Measurements from ENCODE around the gene CLUH. TPM values are rescaled to one million over a fixed set of nuclear protein-coding genes. Genes with fewer than 3 reads are reported as not detected.
"Not testable (repeated sequence)": the region's sequence is repeated elsewhere in the genome, so short reads cannot be mapped to it uniquely, and the experiment has no call there.

The CLUH gene
- total RNA-seq, 1 donor from 2014 or later: 173 TPM

DNA sequence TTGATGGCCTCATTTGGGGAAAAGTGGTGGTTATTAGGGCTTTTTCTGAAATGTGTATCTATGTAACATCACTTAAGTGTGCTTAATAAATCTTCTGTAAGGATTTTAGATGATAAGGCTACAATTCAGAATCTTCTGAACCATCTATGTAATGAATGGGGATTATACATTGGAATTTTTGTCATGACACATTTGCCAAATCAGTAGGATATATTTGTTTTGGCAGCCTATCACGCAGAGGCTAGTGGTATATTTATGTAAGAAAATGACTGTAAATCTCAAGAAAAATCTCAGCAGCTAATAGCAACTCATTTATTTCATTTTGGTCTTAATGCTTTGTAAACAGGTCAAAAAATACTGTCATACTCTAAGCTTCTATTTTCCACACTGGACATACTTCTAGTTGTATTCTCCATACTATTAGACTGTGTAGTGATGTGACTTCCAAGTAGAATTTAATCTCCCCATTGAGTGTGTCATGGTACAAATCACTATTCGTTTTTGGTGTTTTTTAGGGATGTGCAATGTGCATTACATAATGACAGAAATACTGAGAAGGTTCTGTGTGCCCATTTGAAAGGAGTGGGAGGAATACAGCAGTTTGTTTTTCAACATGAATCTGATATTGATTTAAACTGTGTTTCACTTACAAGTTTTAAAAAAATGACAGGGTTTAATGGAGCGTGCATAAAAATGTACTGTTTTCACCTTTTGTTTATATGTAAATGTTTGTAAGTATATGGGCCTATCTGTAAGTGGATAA is 29.2 kb downstream of the CLUH start:
- peaks cover 30% of the 10 kb centered on the region for H3K36me3 Mint-ChIP-seq (ENCODE audit: low read depth)
- peaks cover 6% of the 10 kb centered on the region for H3K4me1 Mint-ChIP-seq (ENCODE audit: low read depth)
- intact Hi-C loops (cut with micrococcal nuclease): no loop called here
- H3K27ac Mint-ChIP-seq: no peak overlapping the region
- no peak overlapping the region for H3K4me3 Mint-ChIP-seq
- no peaks in the 10 kb centered on the region for H3K9me3 Mint-ChIP-seq
- no peaks in the 10 kb centered on the region for H3K27me3 Mint-ChIP-seq (ENCODE audit: insufficient read depth)
- DNase-seq (ENCODE audit: low spot score): no peak

DNA sequence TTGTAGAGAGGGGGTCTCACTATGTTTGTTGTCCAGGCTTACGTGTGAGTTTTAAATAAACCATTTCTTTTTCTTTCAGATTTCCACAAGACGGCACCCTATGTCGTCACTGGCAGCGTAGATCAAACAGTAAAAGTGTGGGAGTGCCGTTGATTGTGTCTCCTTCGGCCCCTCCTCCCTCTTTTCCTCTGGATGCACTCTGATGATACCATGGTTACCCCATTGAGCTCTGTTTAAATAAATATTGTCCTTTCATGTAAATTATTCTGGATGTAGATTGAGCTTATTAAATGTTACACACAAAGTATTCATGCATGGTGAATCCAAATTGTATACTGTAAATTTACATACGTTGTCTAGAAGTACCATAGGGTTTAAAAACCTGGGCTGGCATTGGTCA is 29.9 kb downstream of the CLUH start:
- no peak for DNase-seq (ENCODE audit: low spot score)
- Mint-ChIP-seq H3K36me3 (ENCODE audit: low read depth) (peaks cover 34% of the 10 kb centered on the region), H3K9me3 (no peaks in the 10 kb centered on the region), H3K27me3 (ENCODE audit: insufficient read depth) (no peaks in the 10 kb centered on the region), H3K4me3 (no peak overlapping the region), H3K27ac (no peak overlapping the region), H3K4me1 (ENCODE audit: low read depth) (peaks cover 6% of the 10 kb centered on the region)
- intact Hi-C loops (cut with micrococcal nuclease): no loop called here

DNA sequence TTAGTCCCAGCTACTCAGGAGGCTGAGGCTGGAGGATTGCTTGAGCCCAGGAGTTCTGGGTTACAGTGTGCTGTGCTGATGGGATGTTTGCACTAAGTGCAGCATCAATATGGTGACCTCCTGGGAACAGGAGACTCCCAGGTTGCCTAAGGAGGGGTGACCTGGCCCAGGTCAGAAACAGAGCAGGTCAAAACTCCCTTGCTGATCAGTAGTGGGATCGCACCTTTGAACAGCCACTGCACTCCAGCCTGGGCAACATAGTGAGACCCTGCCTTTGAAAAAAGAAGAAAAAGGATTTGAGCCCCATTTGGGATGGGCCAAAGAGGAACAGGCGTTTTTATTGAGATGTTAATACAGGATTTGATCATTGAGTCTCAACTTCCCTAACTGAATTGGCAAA is 30.6 kb downstream of the CLUH start:
- peaks cover 6% of the 10 kb centered on the region for H3K4me1 Mint-ChIP-seq (ENCODE audit: low read depth)
- H3K27ac Mint-ChIP-seq: no peak overlapping the region
- no peaks in the 10 kb centered on the region for H3K9me3 Mint-ChIP-seq
- H3K4me3 Mint-ChIP-seq: no peak overlapping the region
- peaks cover 38% of the 10 kb centered on the region for H3K36me3 Mint-ChIP-seq (ENCODE audit: low read depth)
- H3K27me3 Mint-ChIP-seq (ENCODE audit: insufficient read depth): no peaks in the 10 kb centered on the region
- intact Hi-C loops (cut with micrococcal nuclease): no loop called here
- DNase-seq (ENCODE audit: low spot score): no peak

DNA sequence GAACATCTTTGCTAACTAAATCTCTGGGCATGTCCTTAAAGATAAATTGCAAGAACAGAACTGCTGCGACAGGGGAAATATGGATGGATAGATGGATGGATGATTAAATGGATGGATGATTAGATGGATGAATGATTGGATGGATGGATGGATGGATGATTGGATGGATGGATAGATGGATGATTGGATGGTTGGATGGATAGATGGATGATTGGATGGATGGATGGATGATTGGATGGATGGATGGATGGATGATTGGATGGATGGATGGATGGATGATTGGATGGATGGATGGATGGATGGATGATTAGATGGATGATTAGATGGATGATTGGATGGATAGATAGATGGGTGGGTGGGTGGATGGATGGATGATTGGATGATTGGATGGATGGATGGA is 32.3 kb downstream of the CLUH start:
- H3K9me3 Mint-ChIP-seq; H3K27me3 Mint-ChIP-seq (ENCODE audit: insufficient read depth); DNase-seq (ENCODE audit: low spot score); H3K27ac Mint-ChIP-seq; intact Hi-C loops (cut with micrococcal nuclease); H3K4me3 Mint-ChIP-seq: not testable (repeated sequence)
- Mint-ChIP-seq H3K4me1 (ENCODE audit: low read depth) (peaks cover 11% of the 10 kb centered on the region), H3K36me3 (ENCODE audit: low read depth) (peaks cover 43% of the 10 kb centered on the region)

DNA sequence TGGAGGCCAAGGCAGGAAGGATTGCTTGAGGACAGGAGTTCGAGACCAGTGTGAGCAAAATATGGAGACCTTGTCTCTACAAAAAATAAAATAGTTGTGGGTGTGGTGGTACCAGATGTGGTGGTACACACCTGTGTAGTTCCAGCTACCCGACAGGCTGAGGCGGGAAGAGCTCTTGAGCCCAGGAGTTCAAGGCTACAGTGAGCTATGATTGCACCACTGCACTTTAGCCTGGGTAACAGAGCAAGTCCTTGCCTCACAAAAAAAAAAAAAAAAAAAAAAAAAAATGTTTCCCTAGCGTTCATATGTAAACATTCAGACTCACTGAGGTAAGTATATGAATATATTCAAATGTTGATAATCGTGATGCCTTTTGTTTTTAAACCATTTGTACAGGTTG is 39.5 kb downstream of the CLUH start:
- Mint-ChIP-seq H3K36me3 (ENCODE audit: low read depth) (peaks cover 46% of the 10 kb centered on the region), H3K9me3 (no peaks in the 10 kb centered on the region), H3K27me3 (ENCODE audit: insufficient read depth) (no peaks in the 10 kb centered on the region), H3K4me3 (no peak overlapping the region), H3K4me1 (ENCODE audit: low read depth) (peaks cover 10% of the 10 kb centered on the region), H3K27ac (no peak overlapping the region)
- no peak for DNase-seq (ENCODE audit: low spot score)
- intact Hi-C loops (cut with micrococcal nuclease): no loop called here

DNA sequence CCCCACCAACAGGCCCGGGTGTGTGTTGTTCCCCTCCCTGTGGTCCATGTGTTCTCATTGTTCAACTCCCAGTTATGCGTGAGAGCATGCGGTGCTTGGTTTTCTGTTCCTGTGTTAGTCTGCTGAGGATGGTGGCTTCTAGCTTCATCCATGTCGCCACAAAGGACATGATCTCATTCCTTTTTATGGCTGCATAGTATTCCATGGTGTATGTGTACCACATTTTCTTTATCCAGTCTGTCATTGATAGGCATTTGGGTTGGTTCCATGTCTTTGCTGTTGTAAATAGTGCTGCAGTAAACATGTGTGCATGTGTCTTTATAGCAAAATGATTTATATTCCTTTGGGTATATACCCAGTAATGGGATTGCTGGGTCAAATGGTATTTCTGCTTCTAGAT is 51.2 kb downstream of the CLUH start:
- H3K27ac Mint-ChIP-seq; DNase-seq (ENCODE audit: low spot score); H3K4me3 Mint-ChIP-seq; H3K9me3 Mint-ChIP-seq; intact Hi-C loops (cut with micrococcal nuclease); H3K4me1 Mint-ChIP-seq (ENCODE audit: low read depth); H3K27me3 Mint-ChIP-seq (ENCODE audit: insufficient read depth): not testable (repeated sequence)
- H3K36me3 Mint-ChIP-seq (ENCODE audit: low read depth): peaks cover 20% of the 10 kb centered on the region

DNA sequence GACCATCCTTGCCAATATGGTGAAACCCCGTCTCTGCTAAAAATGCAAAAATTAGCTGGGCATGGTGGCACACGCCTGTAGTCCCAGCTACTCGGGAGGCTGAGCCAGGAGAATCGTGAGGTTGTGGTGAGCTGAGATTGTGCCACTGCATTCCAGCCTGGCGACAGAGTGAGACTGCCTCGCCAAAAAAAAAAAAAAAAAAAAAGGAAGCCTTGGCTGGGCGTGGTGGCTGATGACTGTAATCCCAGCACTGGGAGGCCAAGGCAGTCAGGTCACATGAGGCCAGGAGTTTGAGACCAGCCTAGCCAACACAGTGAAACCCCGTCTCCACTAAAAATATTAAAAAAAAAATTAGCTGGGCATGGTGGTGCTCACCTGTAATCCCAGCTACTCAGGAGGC is 52.2 kb downstream of the CLUH start:
- peaks cover 21% of the 10 kb centered on the region for H3K36me3 Mint-ChIP-seq (ENCODE audit: low read depth)
- H3K27me3 Mint-ChIP-seq (ENCODE audit: insufficient read depth); intact Hi-C loops (cut with micrococcal nuclease); DNase-seq (ENCODE audit: low spot score); H3K4me1 Mint-ChIP-seq (ENCODE audit: low read depth); H3K9me3 Mint-ChIP-seq; H3K27ac Mint-ChIP-seq; H3K4me3 Mint-ChIP-seq: not testable (repeated sequence)

DNA sequence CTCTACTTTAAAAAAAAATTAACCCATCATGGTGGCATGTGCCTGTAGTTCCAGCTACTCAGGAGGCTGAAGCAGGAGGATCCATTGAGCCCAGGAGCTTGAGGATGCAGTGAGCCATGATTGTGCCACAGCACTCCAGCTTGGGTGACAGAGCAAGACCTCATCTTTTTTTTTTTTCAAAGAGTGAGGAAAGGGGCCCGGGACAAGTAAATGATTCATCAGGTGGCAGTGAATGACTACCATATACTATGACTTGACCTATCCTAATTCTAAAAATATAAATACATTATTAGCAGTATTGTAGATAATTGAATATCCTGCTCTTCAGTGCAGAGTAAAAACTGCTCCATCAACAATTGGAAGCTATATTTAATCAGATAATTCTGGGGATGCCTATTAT is 55.3 kb downstream of the CLUH start:
- no peak overlapping the region for H3K27ac Mint-ChIP-seq
- H3K4me3 Mint-ChIP-seq: no peak overlapping the region
- no peaks in the 10 kb centered on the region for H3K9me3 Mint-ChIP-seq
- DNase-seq (ENCODE audit: low spot score): no peak
- H3K36me3 Mint-ChIP-seq (ENCODE audit: low read depth): peaks cover 35% of the 10 kb centered on the region
- no peaks in the 10 kb centered on the region for H3K27me3 Mint-ChIP-seq (ENCODE audit: insufficient read depth)
- H3K4me1 Mint-ChIP-seq (ENCODE audit: low read depth): peaks cover 4% of the 10 kb centered on the region
- intact Hi-C loops (cut with micrococcal nuclease): no loop called here

DNA sequence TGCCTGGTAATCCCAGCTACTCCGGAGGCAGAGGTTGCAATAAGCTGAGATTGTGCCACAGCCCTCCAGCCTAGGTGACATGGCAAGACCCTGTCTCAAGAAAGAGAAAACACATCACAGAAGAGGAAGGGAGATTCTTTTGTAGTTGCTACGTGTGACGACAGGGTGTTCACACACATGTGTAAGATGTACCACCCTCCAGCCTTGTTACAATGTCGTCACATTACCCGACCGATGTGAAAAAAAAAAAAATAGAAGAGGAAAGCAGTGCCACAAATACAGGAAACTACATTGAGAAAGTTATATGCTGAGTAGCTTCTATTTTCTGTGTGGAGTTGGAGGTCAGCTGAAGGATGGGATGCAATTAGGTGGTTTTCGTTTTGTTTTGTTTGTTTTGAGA is 56.0 kb downstream of the CLUH start:
- H3K4me1 Mint-ChIP-seq (ENCODE audit: low read depth): peaks cover 4% of the 10 kb centered on the region
- H3K9me3 Mint-ChIP-seq: peaks cover 3% of the 10 kb centered on the region
- intact Hi-C loops (cut with micrococcal nuclease): no loop called here
- peaks cover 36% of the 10 kb centered on the region for H3K36me3 Mint-ChIP-seq (ENCODE audit: low read depth)
- no peak for DNase-seq (ENCODE audit: low spot score)
- H3K27ac Mint-ChIP-seq: no peak overlapping the region
- no peak overlapping the region for H3K4me3 Mint-ChIP-seq
- no peaks in the 10 kb centered on the region for H3K27me3 Mint-ChIP-seq (ENCODE audit: insufficient read depth)

DNA sequence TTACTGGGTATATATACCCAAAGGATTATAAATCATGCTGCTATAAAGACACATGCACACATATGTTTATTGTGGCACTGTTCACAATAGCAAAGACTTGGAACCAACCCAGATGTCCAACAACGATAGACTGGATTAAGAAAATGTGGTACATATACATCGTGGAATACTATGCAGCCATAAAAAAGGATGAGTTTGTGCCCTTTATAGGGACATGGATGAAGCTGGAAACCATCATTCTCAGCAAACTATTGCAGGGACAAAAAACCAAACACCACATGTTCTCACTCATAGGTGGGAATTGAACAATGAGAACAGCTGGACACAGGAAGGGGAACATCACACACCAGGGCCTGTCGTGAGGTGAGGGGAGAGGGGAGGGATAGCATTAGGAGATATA is 58.7 kb downstream of the CLUH start:
- intact Hi-C loops (cut with micrococcal nuclease); H3K27me3 Mint-ChIP-seq (ENCODE audit: insufficient read depth); H3K4me1 Mint-ChIP-seq (ENCODE audit: low read depth); H3K27ac Mint-ChIP-seq; DNase-seq (ENCODE audit: low spot score); H3K4me3 Mint-ChIP-seq; H3K9me3 Mint-ChIP-seq: not testable (repeated sequence)
- H3K36me3 Mint-ChIP-seq (ENCODE audit: low read depth): peaks cover 30% of the 10 kb centered on the region

DNA sequence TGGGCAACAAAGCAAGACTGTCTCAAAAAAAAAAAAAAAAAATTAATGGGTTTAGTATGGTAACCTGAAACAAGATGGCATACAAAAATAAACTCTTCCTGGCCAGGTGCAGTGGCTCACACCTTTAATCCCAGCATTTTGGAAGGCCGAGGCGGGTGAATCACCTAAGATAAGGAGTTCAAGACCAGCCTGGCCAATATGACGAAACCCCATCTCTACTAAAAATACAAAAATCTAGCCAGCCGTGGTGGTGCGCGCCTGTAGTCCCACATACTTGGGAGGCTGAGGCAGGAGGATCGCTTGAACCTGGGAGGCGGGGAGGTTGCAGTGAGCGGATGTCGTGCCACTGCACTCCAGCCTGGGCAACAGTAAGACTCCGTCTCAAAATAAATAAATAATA is 62.4 kb downstream of the CLUH start:
- H3K4me3 Mint-ChIP-seq: no peak overlapping the region
- intact Hi-C loops (cut with micrococcal nuclease): no loop called here
- no peak for DNase-seq (ENCODE audit: low spot score)
- H3K4me1 Mint-ChIP-seq (ENCODE audit: low read depth): no peaks in the 10 kb centered on the region
- peaks cover 32% of the 10 kb centered on the region for H3K36me3 Mint-ChIP-seq (ENCODE audit: low read depth)
- H3K27ac Mint-ChIP-seq: no peak overlapping the region
- H3K27me3 Mint-ChIP-seq (ENCODE audit: insufficient read depth): no peaks in the 10 kb centered on the region
- peaks cover 4% of the 10 kb centered on the region for H3K9me3 Mint-ChIP-seq

DNA sequence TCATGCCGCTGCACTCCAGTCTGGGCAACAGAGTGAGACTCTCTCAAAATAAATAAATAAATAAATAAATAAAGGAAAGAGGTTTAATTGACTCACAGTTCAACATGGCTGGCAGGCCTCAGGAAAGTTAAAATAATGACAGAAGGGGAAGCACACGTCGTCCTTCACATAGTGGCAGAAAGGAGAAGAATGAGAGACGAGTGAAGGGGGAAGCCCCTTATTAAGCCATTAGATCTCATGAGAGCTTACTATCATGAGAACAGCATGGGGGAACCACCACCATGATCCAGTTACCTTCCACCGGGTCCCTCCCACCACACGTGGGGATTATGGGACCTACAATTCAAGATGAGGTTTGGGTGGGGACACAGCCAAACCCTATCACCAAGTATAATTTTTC is 63.6 kb downstream of the CLUH start:
- Mint-ChIP-seq H3K36me3 (ENCODE audit: low read depth) (peaks cover 32% of the 10 kb centered on the region), H3K9me3 (peaks cover 4% of the 10 kb centered on the region), H3K4me1 (ENCODE audit: low read depth) (no peaks in the 10 kb centered on the region), H3K4me3 (no peak overlapping the region), H3K27ac (no peak overlapping the region), H3K27me3 (ENCODE audit: insufficient read depth) (no peaks in the 10 kb centered on the region)
- DNase-seq (ENCODE audit: low spot score): no peak
- intact Hi-C loops (cut with micrococcal nuclease): no loop called here

DNA sequence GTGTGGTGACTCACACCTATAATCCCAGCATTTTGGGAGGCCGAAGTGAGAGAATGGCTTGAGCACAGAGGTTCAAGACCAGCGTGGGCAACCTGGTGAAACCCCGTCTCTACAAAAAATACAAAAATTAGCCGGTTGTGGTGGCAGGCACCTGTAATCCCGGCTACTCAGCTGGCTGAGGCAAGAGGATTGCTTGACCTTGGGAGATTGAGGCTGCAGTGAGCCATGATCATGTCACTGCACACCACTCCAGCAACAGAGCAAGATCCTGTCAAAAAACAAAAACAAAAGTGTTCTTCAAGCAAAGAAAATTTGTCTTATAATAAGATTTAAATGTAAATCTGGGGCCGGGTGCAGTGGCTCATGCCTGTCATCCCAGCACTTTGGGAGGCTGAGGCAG is 66.6 kb downstream of the CLUH start:
- Mint-ChIP-seq H3K4me1 (ENCODE audit: low read depth) (no peaks in the 10 kb centered on the region), H3K27ac (no peak overlapping the region), H3K4me3 (no peak overlapping the region), H3K36me3 (ENCODE audit: low read depth) (peaks cover 35% of the 10 kb centered on the region), H3K27me3 (ENCODE audit: insufficient read depth) (no peaks in the 10 kb centered on the region), H3K9me3 (no peaks in the 10 kb centered on the region)
- intact Hi-C loops (cut with micrococcal nuclease): no loop called here
- no peak for DNase-seq (ENCODE audit: low spot score)

Measured in activated T-helper 1 cell treated with anti-CD3 and anti-CD28 coated beads, Interleukin-12 subunit alpha, Interleukin-12 subunit beta, Interleukin-2, Interleukin-4 antibody, amounts not matched to agents 30 ng/mL and 10 ng/mL and 1 ng/mL, durations not matched to agents 14 hours and 24 hours and 36 hours (primary cell).